KMS-11 (cell line): ENCODE results near the gene CEP41.

ENCODE experiments used
- H2AFZ ChIP-seq: fragments of 200-600 bp; sonication (generic); 2 replicates; pipeline ENCODE4 v1.6.1; 2016; ENCODE audit warnings: antibody characterized with exemption, mixed run types, low read depth
- H3K27ac ChIP-seq: fragments of 200-600 bp; sonication (generic); 2 replicates; pipeline ENCODE4 v1.6.1; 2016; ENCODE audit warnings: mild to moderate bottlenecking, mixed run types
- H3K27me3 ChIP-seq: fragments of 200-600 bp; sonication (generic); 2 replicates; pipeline ENCODE4 v1.6.1; 2017; ENCODE audit warnings: mild to moderate bottlenecking, low read depth, mixed run types, moderate library complexity; ENCODE audit not compliant: insufficient read depth
- H3K36me3 ChIP-seq: fragments of 200-600 bp; sonication (generic); 2 replicates; pipeline ENCODE4 v1.6.1; 2017; ENCODE audit warnings: mild to moderate bottlenecking, mixed run types; ENCODE audit not compliant: insufficient read depth
- H3K4me1 ChIP-seq: fragments of 200-600 bp; sonication (generic); 2 replicates; pipeline ENCODE4 v1.6.1; 2016; ENCODE audit warnings: mild to moderate bottlenecking, low read depth, mixed run types; ENCODE audit not compliant: poor library complexity, severe bottlenecking
- H3K4me2 ChIP-seq: fragments of 200-600 bp; sonication (generic); 2 replicates; pipeline ENCODE4 v1.7.0; 2016; ENCODE audit warnings: mild to moderate bottlenecking, mixed run types
- H3K4me3 ChIP-seq: fragments of 200-600 bp; sonication (generic); IDR thresholded peaks from 2 replicates; pipeline ENCODE4 v1.6.1; 2017; ENCODE audit warnings: low read depth, low read length, mixed read lengths; ENCODE audit not compliant: insufficient read depth
- H3K79me2 ChIP-seq: fragments of 200-600 bp; sonication (generic); 2 replicates; pipeline ENCODE4 v1.6.1; 2016; ENCODE audit warnings: low read depth, mixed run types; ENCODE audit not compliant: insufficient read depth
- H3K9ac ChIP-seq: fragments of 200-600 bp; sonication (generic); 2 replicates; pipeline ENCODE4 v1.6.1; 2016; ENCODE audit warnings: mild to moderate bottlenecking, mixed run types
- H4K20me1 ChIP-seq: fragments of 200-600 bp; sonication (generic); 2 replicates; pipeline ENCODE4 v1.6.1; 2016; ENCODE audit warnings: mild to moderate bottlenecking, mixed run types; ENCODE audit not compliant: insufficient read depth
- TF ChIP-seq, protein P1 (sequence below): fragments of 200-600 bp; sonication (generic); conservative IDR thresholded peaks from 2 replicates; pipeline ENCODE4 v1.6.1; 2017; ENCODE audit warnings: low read depth, mild to moderate bottlenecking, antibody characterized with exemption, low read length, moderate library complexity, mixed read lengths

Gene CEP41

DNA sequence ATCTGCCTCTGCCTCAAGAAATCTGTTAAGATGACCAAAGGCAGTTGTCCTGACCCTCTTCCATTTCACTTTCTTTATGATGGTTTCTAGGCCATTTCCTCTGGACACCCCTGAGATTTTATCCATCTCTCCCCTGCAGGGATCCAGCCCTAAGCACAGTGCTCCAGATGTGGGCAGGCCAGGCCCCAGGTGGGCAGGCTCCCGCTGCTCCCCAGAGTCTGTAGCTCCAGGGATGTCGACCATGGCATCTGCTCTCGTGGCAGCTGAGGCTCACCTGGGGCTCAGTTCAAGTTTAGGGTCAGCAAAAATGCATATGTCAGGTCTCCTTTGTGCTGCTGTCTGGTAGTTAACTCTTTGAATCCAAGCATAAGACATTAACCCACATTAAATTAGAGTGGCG lies 11.8 kb downstream of the CEP41 start:
- H2AFZ ChIP-seq: no peak overlapping the region
- no peaks in the 10 kb centered on the region for H3K27me3 ChIP-seq
- H3K79me2 ChIP-seq: no peaks in the 10 kb centered on the region
- TF ChIP-seq, protein P1, sequence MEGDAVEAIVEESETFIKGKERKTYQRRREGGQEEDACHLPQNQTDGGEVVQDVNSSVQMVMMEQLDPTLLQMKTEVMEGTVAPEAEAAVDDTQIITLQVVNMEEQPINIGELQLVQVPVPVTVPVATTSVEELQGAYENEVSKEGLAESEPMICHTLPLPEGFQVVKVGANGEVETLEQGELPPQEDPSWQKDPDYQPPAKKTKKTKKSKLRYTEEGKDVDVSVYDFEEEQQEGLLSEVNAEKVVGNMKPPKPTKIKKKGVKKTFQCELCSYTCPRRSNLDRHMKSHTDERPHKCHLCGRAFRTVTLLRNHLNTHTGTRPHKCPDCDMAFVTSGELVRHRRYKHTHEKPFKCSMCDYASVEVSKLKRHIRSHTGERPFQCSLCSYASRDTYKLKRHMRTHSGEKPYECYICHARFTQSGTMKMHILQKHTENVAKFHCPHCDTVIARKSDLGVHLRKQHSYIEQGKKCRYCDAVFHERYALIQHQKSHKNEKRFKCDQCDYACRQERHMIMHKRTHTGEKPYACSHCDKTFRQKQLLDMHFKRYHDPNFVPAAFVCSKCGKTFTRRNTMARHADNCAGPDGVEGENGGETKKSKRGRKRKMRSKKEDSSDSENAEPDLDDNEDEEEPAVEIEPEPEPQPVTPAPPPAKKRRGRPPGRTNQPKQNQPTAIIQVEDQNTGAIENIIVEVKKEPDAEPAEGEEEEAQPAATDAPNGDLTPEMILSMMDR: no peak
- no peak overlapping the region for H3K27ac ChIP-seq
- peaks cover 15% of the 10 kb centered on the region for H3K4me1 ChIP-seq
- no peak overlapping the region for H3K4me3 ChIP-seq
- H4K20me1 ChIP-seq: no peaks in the 10 kb centered on the region
- H3K4me2 ChIP-seq: no peak overlapping the region
- H3K9ac ChIP-seq: no peak overlapping the region
- no peaks in the 10 kb centered on the region for H3K36me3 ChIP-seq

GRCh38 chr7:130426564-130426963 lies 14.3 kb downstream of the CEP41 start:
- Histone ChIP-seq H3K4me2 (no peak overlapping the region), H3K9ac (no peak overlapping the region), H3K36me3 (no peaks in the 10 kb centered on the region), H3K79me2 (no peaks in the 10 kb centered on the region), H2AFZ (no peak overlapping the region), H3K4me1 (peaks cover 12% of the 10 kb centered on the region), H3K27ac (no peak overlapping the region), H4K20me1 (no peaks in the 10 kb centered on the region), H3K27me3 (no peaks in the 10 kb centered on the region), H3K4me3 (no peak overlapping the region)
- TF ChIP-seq, protein P1: no peak

- Histone ChIP-seq H4K20me1 (no peaks in the 10 kb centered on the region), H3K27me3 (no peaks in the 10 kb centered on the region), H2AFZ (no peak overlapping the region), H3K4me2 (no peak overlapping the region), H3K36me3 (no peaks in the 10 kb centered on the region), H3K27ac (no peak overlapping the region), H3K4me3 (no peak overlapping the region), H3K79me2 (no peaks in the 10 kb centered on the region), H3K9ac (no peak overlapping the region), H3K4me1 (peaks cover 20% of the 10 kb centered on the region)
- TF ChIP-seq, protein P1: no peak
These were observed 15.0 kb downstream of the CEP41 start for GRCh38 chr7:130425796-130426195.

GRCh38 chr7:130423501-130424037 lies 17.2 kb downstream of the CEP41 start:
- Histone ChIP-seq H3K9ac (no peak overlapping the region), H3K4me1 (peaks cover 29% of the 10 kb centered on the region), H3K79me2 (no peaks in the 10 kb centered on the region), H2AFZ (no peak overlapping the region), H3K27me3 (no peaks in the 10 kb centered on the region), H4K20me1 (no peaks in the 10 kb centered on the region), H3K4me2 (no peak overlapping the region), H3K36me3 (no peaks in the 10 kb centered on the region), H3K4me3 (no peak overlapping the region), H3K27ac (no peak overlapping the region)
- TF ChIP-seq, protein P1: no peak
